ENCODE results near the gene GTPBP10.

The GTPBP10 gene

DNA sequence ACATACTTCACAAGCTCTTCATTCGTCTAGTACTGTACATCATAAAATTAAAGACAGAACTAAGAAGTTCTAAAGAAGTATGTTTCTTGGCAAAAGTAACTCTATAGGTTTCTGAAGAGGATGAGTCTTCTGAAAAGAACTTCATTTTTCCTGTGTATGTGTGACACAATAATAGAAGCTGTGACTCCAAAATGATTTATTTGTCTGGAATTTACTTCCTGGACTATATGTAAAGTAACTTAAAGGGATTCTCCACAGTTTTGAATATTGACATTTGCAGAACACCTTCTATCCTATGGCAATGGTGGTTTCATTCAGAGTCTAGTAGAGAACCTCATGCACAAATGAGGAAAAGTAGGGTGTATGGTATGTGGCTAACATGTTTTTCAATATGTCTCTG is 36.9 kb downstream of the GTPBP10 start:
- DNase-seq: no peak

DNA sequence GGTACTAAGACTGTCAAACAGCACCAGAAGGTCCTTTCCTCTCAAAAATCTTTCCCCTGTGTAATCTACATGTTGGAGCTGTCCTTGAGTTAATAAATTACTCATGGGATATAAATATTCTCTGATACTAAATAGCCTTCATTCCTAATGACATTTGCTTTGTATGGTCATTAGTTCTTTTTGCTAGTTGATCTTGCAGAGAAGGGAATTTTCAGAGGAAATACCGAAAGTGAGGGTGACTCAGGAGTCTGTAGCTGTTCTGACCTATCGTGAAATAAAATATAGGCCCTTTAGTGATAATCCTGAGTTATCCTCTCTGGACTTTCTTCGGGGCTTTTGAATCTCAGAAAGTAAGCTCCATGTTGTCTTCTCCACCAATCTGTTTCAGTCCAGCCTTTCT is 37.3 kb downstream of the GTPBP10 start:
- DNase-seq: no peak

DNA sequence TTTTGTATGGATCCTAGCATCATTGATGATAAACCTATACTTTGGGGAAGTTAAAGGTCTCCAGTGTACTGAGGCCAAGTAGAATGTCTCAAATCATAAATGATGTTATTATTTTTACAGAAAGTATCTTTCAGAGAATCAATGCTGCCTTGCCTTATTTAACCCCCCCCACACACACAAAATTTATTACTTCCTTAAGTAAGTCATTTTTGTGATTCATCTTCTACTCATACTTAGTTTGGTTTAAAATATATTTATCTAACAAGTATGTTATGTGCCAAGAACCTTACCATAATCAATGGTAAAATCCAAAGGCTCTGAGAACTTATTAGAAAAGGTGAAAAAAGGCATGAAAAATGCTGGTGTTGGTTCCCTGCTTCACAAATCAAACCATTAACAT is 37.9 kb downstream of the GTPBP10 start:
- no peak for DNase-seq

DNA sequence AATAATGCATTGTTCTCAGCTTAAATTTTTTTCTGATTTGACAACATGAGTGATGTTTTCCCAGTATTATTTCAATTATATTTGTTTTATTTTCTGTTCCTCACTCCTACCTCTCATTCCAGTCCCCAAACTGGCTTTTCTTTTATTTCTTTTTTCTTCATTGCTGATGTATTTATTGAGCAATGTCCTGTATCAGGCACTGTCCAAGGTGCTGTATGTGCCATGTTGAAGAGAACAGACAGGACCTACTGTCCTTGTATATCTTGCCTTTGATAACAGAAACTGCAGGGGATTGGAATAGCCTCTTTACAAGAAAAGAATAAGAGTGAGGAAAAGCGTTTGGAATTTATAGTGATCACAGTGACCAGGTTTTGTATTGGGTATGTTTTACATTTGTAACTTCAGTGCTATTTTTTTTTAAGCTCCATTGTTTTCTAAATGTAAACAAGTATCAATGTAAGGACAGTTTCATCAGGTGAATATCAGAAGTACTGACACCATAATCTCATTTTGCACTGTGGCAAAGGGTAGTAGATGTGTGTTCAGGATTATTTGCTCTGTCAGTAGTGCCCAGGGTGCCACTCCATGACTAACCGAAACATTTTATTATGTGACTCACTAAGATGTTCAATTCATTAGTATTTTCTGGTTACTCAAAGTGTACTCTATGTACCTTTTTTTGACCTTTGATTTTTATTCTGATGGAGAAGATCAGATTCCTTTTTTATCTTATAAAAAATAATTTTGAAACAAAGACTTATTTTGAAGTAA is 41.1 kb downstream of the GTPBP10 start:
- no peak for DNase-seq

DNA sequence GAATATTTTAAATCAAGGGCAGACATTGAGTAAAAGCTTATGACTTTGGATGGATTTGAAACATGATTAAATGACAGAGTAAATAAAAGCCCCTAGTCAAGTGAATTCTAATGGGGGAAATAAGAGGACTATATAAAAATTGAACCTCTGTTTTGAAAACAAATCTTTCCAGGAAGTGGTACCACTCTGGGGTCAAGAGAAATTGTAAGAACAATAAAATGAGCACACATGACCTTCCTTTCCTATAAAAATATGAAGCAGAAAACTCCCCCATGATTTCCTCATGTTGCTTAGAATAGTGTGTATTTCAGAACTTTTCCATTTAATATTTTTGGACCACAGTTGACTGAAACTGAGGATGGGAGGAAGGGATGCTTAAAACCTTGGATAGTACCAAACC is 44.4 kb downstream of the GTPBP10 start:
- no peak for DNase-seq

DNA sequence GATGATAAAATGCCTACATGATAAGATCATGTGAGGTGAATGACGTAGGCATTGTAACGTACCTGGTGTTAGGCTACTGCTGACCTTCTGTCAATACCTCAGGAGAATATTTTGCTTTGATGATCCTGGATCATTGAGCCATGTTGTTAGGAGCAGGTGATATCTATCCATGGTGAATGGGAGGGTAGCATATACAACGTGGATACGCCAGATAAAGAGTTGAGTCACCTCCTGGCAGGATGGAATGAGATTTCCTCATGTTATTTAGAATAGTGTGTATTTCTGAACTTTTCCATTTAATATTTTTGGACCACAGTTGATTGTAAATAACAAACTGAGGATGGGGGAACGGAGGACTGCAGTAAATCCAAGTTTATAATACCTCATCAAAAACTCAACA is 45.0 kb downstream of the GTPBP10 start:
- no peak for DNase-seq

DNA sequence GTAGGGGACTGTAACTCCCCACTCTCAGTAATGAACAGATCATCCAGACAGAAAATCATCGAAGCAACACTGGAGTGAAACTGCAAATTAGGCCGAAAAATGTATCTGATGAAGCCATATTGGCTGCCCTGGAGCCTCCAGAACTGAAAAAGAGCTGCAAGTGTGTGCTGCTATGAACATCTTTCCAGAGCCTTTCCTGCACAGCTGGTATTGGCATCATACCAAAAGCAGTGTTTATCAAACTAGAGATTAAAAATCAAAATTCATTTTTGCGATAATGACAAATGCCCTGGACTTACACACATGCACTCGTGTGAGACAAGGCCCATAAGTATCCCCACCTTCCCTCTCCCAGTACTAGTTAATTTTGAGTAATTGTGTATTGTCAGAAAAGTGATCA is 49.9 kb downstream of the GTPBP10 start:
- no peak for DNase-seq

DNA sequence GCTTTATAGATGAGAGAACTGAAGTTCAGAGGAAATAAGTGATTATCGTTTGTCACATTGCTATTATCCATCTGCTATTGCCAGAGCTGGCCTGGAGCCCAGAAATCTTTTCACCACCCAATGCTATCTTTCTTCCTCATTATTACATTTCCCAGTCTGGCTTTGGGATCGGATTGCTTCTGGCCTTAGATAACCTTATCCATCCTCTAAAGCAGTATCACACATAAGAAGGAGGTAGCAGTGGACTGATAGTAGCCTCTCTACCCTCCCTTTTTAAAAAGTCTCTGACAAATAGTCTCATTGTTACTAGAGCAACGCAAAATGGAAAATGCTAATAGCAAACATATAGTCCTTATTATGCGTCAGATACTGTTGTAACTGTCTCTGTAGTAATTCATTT is 55.5 kb downstream of the GTPBP10 start:
- no peak for DNase-seq

DNA sequence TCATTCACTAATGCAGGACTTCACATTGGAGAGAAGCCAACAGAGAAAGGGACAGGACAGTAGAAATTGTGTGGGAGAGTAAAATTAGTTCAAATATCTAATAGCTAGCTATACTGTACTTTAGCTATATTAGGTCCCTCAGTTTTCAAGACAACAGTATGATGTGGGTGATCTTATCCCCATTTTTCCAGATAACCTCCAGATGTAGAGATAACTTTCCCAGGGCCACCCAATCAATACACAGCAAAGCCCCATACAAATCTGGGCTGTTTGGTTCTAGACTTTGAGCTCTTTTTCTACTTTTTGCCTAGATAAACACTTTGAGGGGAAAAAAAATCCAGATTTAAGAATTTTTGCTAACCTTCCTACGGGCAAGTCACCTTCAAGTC is 56.3 kb downstream of the GTPBP10 start:
- DNase-seq: no peak

DNA sequence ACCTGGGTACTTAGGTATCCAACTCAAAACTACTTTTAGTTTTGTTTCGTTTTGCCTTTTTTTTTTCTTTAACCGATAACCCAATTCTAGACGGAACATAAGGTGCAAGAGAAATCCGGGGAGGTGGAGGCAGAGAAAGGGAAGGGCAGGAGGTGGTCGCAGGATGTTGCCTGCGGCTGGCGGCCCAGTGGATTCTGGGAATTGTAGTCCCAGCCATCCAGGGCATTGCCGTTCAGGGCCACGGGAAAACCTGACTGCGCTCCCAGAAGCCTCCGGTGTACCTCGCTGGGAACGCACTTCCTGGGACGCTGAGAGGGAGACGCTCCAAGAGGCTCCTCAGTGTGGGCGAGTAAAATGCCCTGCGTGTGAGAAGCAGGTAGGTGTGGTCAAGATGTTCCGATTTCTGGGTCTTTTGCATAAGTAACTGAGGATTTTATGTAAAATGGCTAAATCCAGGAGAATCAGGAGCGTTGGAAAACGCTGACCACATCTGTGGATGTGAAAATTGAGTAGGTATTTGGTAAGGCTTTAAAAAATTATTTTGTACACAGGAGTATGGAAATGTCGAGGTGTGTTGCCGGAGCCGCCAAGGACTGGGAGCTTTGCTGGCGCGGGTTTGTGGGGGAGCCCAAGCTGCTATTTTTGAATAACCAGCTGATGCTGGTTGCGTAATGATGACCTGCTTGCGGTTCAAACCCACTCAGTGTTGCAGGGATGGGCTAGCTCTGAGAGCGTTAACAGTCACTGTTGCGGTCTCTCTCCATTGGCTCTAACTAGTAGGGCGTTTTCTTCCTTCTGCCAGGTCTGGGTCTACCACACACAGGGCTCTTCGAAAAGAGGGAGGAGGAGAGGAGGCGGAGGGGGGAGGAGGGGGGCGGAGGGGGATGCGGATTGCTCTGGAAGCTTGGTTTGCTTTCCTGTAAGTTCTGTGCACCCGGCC is 56.9 kb downstream of the GTPBP10 start, which contains the start of gene CLDN12:
Gene CLDN12 (plus strand): TSS at position 288 of the 940 bp plus-strand sequence. CDS start 9,216 bp downstream, outside the sequence.
- DNase-seq: peak; percentile 81 to 83

DNA sequence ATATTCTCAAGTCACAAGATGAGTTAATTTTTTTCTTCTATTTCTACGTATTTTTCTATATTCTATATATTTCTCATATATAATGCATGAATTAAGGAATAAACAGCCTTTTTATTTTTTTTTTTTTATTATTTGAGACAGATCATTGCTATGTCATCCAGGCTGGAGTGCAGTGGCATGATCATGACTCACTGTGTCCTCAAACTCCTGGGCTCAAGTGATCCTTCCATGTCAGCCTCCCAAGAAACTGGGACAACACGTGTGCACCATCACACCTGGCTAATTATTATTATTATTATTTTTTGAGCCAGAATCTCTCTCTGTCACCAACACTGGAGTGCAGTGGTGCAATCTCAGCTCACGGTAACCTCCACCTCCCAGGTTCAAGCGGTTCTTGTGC is 58.3 kb downstream of the GTPBP10 start:
- no peak for DNase-seq

DNA sequence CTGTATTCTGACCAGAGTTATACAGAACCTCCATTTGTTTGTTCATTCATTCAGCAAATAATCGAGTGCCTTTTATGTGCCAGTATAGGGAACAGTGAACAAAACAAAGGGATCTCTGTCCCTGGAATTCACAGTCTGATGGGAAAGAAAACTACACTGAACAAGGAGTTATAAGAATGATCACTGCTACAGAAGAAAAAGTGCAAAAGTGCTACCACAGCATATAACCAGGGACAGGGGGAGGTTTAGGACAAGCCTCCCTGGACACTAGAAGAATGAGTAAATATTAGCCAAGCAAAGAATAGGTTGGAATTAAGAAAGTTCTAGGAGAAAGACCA is 60.9 kb downstream of the GTPBP10 start:
- DNase-seq: no peak

DNA sequence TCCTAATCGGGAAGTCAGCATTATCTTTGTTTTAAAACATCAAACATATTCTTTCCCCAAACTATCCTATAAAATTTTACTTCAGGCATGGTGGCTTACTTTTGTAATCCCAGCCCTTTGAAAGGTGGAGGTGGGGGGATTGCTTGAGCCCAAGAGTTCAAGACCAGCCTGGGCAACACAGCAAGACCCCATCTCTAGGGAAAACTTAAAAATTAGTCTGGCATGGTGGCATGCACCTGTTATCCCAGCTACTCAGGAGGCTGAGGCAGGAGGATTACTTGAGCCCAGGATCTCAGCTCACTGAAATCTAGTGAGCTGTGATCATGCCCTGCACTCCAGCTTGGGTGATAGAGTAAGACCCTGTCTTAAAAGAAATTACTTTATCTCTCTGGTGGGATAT is 61.6 kb downstream of the GTPBP10 start:
- no peak for DNase-seq

DNA sequence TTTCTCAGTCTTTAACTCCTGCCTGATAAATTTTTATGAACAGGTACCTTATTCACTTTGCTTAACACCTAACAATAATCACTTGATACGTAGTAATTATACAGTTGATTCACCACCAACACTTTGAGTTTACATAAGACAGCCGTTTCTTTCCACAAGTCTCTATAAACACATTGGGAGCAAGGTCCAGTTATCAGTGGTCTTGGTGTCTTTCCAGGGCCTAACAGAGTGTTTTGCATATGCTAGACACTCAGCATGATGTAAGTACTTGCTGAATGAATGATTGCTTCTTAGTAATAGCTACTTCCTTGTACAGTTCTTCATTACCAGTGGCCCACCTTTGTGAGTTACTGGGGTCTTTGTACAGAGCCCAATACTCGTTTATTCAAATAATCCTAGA is 63.2 kb downstream of the GTPBP10 start:
- no peak for DNase-seq

DNA sequence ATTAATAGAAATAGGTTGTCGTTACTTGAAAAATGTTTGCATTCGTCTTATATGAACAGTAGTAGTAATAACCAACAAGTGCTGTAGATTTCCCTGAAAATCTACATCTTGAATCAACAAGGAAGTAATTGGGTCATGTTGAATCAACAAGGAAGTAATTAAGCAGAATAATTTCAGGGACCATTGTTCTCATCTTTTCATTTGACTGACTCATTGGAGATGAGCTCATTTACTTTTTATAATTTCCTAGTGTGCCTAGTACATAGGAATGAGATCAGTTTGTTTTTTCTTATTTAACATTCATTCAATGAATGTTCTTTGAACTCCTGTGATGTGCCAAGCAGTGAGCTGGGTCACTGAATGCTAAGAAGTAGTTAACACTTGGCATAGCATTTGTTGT is 65.0 kb downstream of the GTPBP10 start:
- DNase-seq: no peak

DNA sequence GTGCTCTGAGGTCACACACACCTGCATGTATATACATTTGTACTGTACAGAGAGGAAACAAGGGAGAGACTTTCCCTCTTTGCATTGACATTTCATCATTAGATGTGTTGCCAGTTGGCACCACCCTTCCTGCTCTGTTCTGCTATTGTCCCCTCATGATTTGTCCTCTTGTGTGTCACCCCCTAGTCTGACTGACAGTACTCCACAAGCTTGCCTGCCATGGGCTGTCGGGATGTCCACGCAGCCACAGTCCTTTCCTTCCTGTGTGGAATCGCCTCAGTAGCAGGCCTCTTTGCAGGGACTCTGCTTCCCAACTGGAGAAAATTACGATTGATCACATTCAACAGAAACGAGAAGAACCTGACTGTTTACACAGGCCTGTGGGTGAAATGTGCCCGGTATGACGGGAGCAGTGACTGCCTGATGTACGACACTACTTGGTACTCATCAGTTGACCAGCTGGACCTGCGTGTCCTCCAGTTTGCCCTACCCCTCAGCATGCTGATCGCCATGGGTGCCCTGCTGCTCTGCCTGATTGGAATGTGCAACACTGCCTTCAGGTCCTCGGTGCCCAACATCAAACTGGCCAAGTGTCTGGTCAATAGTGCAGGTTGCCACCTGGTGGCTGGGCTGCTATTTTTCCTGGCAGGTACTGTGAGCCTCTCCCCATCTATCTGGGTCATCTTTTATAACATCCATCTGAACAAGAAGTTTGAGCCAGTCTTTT is 66.1 kb downstream of the GTPBP10 start:
- DNase-seq: peak in 1 of 2 donors; percentile 11

DNA sequence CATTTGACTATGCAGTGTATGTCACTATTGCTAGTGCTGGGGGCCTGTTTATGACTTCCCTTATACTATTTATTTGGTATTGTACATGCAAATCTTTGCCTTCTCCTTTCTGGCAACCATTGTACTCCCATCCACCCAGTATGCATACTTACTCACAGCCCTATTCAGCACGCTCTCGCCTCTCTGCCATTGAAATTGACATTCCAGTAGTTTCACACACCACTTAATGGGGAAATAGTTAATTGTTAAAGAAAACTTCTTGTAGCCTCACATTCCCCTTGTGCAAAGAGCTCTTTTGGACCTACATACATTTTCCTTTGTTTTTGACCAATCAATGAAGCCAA is 66.6 kb downstream of the GTPBP10 start:
- DNase-seq: no peak

DNA sequence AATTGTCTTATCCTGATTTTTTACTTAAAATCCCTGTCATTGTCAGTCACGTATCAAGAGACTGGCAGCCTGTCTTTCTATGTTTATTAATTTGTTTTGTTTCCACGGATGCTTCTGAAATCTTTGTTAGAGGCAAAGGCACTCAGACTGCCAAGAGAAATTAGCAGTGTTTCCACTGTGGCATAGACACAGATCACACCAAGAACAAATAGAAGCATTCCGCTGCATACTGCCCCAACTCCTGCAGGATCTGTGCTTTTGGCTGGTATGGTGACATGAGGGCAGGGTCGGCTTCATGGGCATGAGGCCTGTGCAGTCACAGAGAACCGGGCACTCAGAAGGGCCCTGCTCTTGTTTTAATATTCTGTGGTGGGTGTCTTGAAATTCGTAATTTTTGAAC is 75.1 kb downstream of the GTPBP10 start:
- DNase-seq: no peak

DNA sequence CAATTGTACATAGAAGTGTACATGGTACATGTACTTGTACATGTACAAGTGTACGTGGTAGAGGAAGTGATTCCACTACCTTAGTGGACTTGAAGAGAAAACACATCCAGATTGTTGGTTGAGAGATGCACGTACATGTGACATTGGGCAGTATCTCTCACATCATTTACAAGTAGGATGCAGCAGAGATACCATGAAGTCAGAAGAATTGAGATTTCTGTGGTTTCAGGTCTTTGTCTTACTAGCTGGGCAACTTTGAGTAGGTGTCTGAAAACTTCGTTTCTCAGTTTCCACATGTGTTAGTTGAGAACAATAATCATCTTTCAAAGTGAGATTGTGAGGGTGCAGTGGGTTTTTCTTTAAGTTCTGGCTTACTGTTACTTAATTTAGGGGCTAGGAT is 78.2 kb downstream of the GTPBP10 start:
- DNase-seq: no peak

DNA sequence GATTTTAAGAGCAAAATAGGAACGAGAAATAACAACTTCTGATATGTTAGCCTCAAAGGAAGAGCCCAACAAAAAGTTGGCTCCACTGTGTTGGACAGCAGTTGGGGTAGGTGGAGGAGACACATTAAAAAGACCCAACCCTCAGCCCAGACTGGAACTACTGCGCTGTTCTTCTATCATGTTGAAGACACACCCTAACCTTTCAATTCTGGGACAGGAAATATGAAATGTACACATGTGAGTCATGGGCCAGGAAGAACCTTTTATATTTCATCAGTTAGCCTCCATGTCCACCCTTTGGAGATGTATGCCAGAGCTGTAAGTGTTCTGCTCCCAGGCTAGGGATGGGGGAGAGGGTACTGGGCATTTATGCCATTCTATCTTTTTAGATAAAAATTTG is 78.9 kb downstream of the GTPBP10 start:
- no peak for DNase-seq

DNA sequence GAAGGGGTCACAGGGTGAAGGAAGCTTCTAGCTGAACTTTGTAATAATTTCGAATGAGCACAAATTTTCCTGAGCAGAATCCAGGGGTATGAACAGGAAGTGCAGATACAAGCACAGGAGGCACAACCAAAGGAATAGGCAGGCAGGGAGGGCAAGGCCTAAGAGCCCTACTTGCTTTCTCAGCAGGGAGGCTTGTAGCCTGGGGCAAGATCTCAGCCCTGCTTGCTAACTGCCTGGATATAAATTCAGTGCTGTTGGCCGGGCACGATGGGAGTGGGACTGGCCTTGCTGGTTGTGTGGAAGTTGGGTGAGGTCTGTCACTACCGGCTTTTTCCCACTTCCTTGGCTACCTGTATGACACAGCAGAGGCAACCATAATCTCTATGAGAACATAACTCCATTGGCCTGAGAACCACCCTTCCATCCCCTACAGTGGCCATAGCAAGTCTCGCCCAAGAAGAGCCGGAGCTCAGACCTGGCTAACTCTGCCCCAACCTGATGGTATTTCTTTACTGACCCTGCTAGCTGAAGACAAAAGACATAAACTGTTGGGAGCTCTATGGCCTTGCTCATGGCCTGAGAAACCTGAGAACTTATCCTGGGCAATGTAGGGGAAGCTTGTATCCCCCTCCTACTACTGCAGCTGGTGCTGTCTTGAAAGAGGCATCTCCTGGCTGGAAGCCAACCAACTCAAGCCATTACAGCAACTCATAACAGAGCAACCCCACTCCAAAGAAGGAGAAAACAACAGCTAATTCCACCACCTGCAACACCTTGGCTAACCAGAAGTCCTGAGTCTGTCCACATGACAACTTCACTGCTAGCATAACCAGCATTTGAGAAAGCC is 84.3 kb downstream of the GTPBP10 start:
- DNase-seq: no peak

DNA sequence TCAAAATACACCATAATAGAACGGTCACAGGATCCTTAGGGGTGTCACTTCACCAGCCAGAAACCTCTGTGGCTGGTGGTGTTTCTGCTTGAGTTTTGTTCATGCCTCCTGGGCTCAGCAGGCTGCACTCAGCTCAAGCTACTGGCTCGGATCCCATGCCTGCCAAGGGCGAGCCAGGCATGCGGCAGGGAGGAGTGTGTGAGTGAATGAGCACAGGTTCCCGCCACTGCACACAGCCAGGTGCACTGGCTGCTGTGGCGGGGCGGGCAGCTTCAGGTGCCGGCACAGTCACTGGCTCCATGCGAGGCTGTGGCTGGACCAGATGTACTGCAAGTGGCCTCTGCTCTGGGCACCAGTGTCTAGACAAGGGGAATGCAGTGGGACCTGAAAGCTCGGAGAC is 86.2 kb downstream of the GTPBP10 start:
- no peak for DNase-seq

DNA sequence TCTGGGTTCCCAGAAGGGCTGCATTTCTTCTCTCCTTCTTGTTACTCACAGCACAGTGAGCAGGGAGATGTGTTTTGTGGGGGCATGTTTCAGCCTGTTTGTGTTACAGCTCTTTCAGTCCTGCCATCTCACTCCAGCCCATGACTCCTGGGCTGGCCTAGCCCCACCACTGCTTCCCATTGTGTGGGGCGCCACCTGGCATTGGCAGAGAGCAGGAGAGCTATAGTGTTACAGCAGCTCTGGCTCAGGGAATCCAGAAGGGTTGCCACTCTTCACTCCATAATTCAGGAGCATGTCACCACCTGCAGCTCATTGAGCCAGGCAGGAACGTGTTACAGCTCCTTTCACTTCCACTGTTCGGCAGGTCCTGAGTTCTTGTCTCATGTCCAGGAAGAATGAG is 86.7 kb downstream of the GTPBP10 start:
- DNase-seq: no peak
